Ovary (tissue), 10 donors: Measurements from ENCODE around the gene OR1E2. TPM values are rescaled to one million over a fixed set of nuclear protein-coding genes. Genes with fewer than 3 reads are reported as not detected.
A peak's percentile ranks its signal among the peaks of the same experiment; 100 is the strongest.

ENCODE experiments used
- DNase-seq, 5 donors: peaks; one replicate each; pipeline ENCODE4 v3.0.0-alpha.2; 2019 to 2020
- H3K27ac ChIP-seq, 2 donors: fragments of 200-600 bp; one replicate each; pipeline versions ENCODE4 v1.5.1 to v1.8.0; 2019 to 2022
- H3K27me3 ChIP-seq: fragments of 200-600 bp; one replicate; pipeline ENCODE4 v1.8.0; 2022
- H3K36me3 ChIP-seq: fragments of 200-600 bp; sonication (generic); one replicate; pipeline ENCODE4 v1.5.1; 2019
- H3K4me1 ChIP-seq: one replicate; pipeline ENCODE4 v1.8.1; 2013; ENCODE audit warnings: mild to moderate bottlenecking, moderate library complexity; ENCODE audit not compliant: insufficient read depth
- H3K4me3 ChIP-seq: fragments of 200-600 bp; sonication (generic); one replicate; pipeline ENCODE4 v1.5.1; 2017
- H3K9me3 ChIP-seq, 2 donors: fragments of 200-600 bp in 1 of 2; sonication (generic) in 1 of 2; one replicate each; pipeline versions ENCODE4 v1.5.1 to v1.8.1; 2013 to 2019; ENCODE audit warnings: mild to moderate bottlenecking in 1 of 2, moderate library complexity in 1 of 2
- EP300 ChIP-seq: sonication (generic); formaldehyde crosslinking; IDR thresholded peaks from one replicate; pipeline ENCODE4 v1.6.1; 2017; ENCODE audit warnings: antibody characterized with exemption
- POLR2A ChIP-seq: fragments of 450-650 bp; IDR thresholded peaks from one replicate; pipeline ENCODE4 v1.6.1; 2017; ENCODE audit warnings: antibody characterized with exemption, mild to moderate bottlenecking, moderate library complexity
- WGBS, 3 donors: extraction: QIAGEN DNeasy Blood & Tissue Kit in 1 of 3; methylation state at CpG; one replicate each; pipeline versions ENCODE4 v1.1.5 to v1.1.7; 2013 to 2017; 5-methylcytosine and 5-hydroxymethylcytosine counted together
- intact Hi-C, 4 donors: fragments of 100-400 bp; cut with DNase I; formaldehyde crosslinking; loops; one replicate each; pipeline versions ENCODE4 v1.11.0 to v1.15.1; 2022 to 2023
- long read RNA-seq, 3 donors: library from polyadenylated mRNA in 2 of 3; unstranded in 2 of 3; transcript quantifications; one replicate each; pipeline ENCODE4 v2.0.0 and lab custom pipeline, GENCODE V29; 2021 to 2026
- polyA plus RNA-seq, 2 donors: library from polyadenylated mRNA; stranded (reverse); fragments of 200-250 nt in 1 of 2; fragments of 350-450 nt in 1 of 2; fragmentation: Illumina TruSeq in 1 of 2; extraction: RNeasy Lipid Tissue Mini Kit (QIAGEN cat#74804) in 1 of 2; gene quantifications; one replicate each; pipeline ENCODE4 v1.2.3, GENCODE V29; 2013 to 2014
- total RNA-seq, 7 donors: library from RNA; depleted of rRNA in 2 of 7; stranded (reverse); fragments of >200 nt in 2 of 7; fragmentation: NEBNext Ultra II Directional in 3 of 7; extraction: Animal tissue kit (Norgen Biotek cat#: 25700) in 3 of 7; gene quantifications; one replicate each; pipeline versions ENCODE4 v1.1.0 to v1.2.4, GENCODE V29; 2016 to 2023
- TF ChIP-seq, protein P1 (sequence below), 3 donors: fragments of 450-650 bp in 2 of 3; fragments of 200-600 bp in 1 of 3; IDR thresholded peaks; one replicate each; pipeline versions ENCODE4 v1.5.1 to v1.8.0; 2016 to 2022; ENCODE audit warnings: antibody characterized with exemption in 3 of 3, mild to moderate bottlenecking in 1 of 3
- donor health status: DM: no; HTN: no; CAD: no; lungs with moderate emphysema.
- donor health status: DM: no; HTN: no; CAD: no.
- donor health status: Bipolar disorder and iron deficiency.
- donor health status: DM: yes; HTN: yes; CAD: no.
- donor health status: DM: no; HTN: no; CAD: no.
- donor health status: DM: yes; HTN: yes; CAD: no.

OR1E2 gene, protein sequence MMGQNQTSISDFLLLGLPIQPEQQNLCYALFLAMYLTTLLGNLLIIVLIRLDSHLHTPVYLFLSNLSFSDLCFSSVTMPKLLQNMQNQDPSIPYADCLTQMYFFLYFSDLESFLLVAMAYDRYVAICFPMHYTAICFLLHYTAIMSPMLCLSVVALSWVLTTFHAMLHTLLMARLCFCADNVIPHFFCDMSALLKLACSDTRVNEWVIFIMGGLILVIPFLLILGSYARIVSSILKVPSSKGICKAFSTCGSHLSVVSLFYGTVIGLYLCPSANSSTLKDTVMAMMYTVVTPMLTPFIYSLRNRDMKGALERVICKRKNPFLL
- not detected for total RNA-seq
- not detected for polyA plus RNA-seq
- long read RNA-seq, donor 1 = 0 reads
- long read RNA-seq, donor 2 = 0 reads
- long read RNA-seq, donor 3 = 0 reads

- no peaks in the 10 kb centered on the region for H3K9me3 ChIP-seq
- H3K27me3 ChIP-seq = no peaks in the 10 kb centered on the region
- no peak within 1 kb of the TSS for H3K4me3 ChIP-seq
- intact Hi-C loops = no loop called here
- TF ChIP-seq EP300 (no peak), POLR2A (no peak)
- TF ChIP-seq, protein P1, sequence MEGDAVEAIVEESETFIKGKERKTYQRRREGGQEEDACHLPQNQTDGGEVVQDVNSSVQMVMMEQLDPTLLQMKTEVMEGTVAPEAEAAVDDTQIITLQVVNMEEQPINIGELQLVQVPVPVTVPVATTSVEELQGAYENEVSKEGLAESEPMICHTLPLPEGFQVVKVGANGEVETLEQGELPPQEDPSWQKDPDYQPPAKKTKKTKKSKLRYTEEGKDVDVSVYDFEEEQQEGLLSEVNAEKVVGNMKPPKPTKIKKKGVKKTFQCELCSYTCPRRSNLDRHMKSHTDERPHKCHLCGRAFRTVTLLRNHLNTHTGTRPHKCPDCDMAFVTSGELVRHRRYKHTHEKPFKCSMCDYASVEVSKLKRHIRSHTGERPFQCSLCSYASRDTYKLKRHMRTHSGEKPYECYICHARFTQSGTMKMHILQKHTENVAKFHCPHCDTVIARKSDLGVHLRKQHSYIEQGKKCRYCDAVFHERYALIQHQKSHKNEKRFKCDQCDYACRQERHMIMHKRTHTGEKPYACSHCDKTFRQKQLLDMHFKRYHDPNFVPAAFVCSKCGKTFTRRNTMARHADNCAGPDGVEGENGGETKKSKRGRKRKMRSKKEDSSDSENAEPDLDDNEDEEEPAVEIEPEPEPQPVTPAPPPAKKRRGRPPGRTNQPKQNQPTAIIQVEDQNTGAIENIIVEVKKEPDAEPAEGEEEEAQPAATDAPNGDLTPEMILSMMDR (IDR thresholded peaks at IDR 0.05) = no peak
- no peak for DNase-seq
- no peak within 1 kb of the TSS for H3K27ac ChIP-seq
- no peaks in the 10 kb centered on the region for H3K4me1 ChIP-seq
- H3K36me3 ChIP-seq = no peaks in the 10 kb centered on the region
- WGBS, 3 donors = 61 to 69% (median 68%) methylated on average over 3 of the region's 3 CpGs
These were observed at the start of gene OR1E2 for GRCh38 chr17:3433741-3434140. OR1E2 (minus strand) TSS chr17:3433841; CDS start chr17:3433841, 0 bp downstream.

- H3K9me3 ChIP-seq = no peaks in the 10 kb centered on the region
These were observed 49.2 kb upstream of the OR1E2 start for GRCh38 chr17:3482852-3483251.

GRCh38 chr17:3479988-3480387, 46.3 kb upstream of the OR1E2 start:
- H3K27me3 ChIP-seq = no peaks in the 10 kb centered on the region
- H3K4me3 ChIP-seq = no peak overlapping the region
- TF ChIP-seq, protein P1 (IDR thresholded peaks at IDR 0.05) = no peak
- TF ChIP-seq POLR2A (no peak), EP300 (no peak)
- no peaks in the 10 kb centered on the region for H3K9me3 ChIP-seq
- no peak overlapping the region for H3K27ac ChIP-seq
- no peak for DNase-seq
- peaks cover 1% of the 10 kb centered on the region for H3K4me1 ChIP-seq
- intact Hi-C loops = no loop called here
- WGBS, 3 donors = 88 to 98% (median 89%) methylated on average over 3 of the region's 3 CpGs
- no peaks in the 10 kb centered on the region for H3K36me3 ChIP-seq

More at GRCh38 chr17:3482852-3483251, 49.2 kb upstream of the OR1E2 start:
- TF ChIP-seq, protein P1 (IDR thresholded peaks at IDR 0.05) = no peak
- TF ChIP-seq EP300 = no peak
- no peak for TF ChIP-seq POLR2A
- DNase-seq = no peak
- Histone ChIP-seq H3K27ac (no peak overlapping the region), H3K36me3 (no peaks in the 10 kb centered on the region), H3K4me1 (no peaks in the 10 kb centered on the region), H3K4me3 (no peak overlapping the region), H3K27me3 (no peaks in the 10 kb centered on the region)
- intact Hi-C loops = no loop called here
- WGBS, 3 donors = 52 to 77% (median 61%) methylated on average over 3 of the region's 3 CpGs

GRCh38 chr17:3475812-3476610, 42.4 kb upstream of the OR1E2 start, which contains the start of gene ASPA:
ASPA (plus strand) TSS chr17:3475997; CDS start chr17:3476160, 163 bp downstream.
- Histone ChIP-seq H3K9me3 (no peaks in the 10 kb centered on the region), H3K27me3 (no peaks in the 10 kb centered on the region), H3K4me3 (peak within 1 kb of the TSS; percentile 19), H3K27ac (peak within 1 kb of the TSS in 1 of 2 donors; percentile 0), H3K4me1 (peaks cover 1% of the 10 kb centered on the region), H3K36me3 (no peaks in the 10 kb centered on the region)
- 14 to 41% (median 25%) methylated on average over 7 of the region's 7 CpGs for WGBS, 3 donors
- intact Hi-C loops = no loop called here
- no peak for TF ChIP-seq POLR2A
- TF ChIP-seq, protein P1 (IDR thresholded peaks at IDR 0.05) = no peak
- TF ChIP-seq EP300 = no peak
- no peak for DNase-seq
